Prostate gland (tissue), 2 donors: ENCODE data around the gene COL7A1. TPM values are rescaled to one million over a fixed set of nuclear protein-coding genes. Genes with fewer than 3 reads are reported as not detected.

Experiments used
- DNase-seq: peaks from one replicate; pipeline ENCODE4 v3.0.0-alpha.2; 2019; ENCODE audit warnings: low spot score
- H3K27ac ChIP-seq, 2 donors: fragments of 200-600 bp; sonication (generic); 2 replicates each; pipeline ENCODE4 v1.5.1; 2017 to 2019
- H3K27me3 ChIP-seq: fragments of 200-600 bp; sonication (generic); replicated peaks from 2 replicates; pipeline ENCODE4 v1.5.1; 2019; ENCODE audit not compliant: insufficient read depth
- H3K36me3 ChIP-seq, 2 donors: fragments of 200-600 bp; sonication (generic); 1 replicate in 1 of 2; 2 replicates in 1 of 2; pipeline versions ENCODE4 v1.5.1 to v1.8.1; 2017 to 2019
- H3K4me1 ChIP-seq: fragments of 200-600 bp; sonication (generic); replicated peaks from 2 replicates; pipeline ENCODE4 v1.5.1; 2019
- H3K4me3 ChIP-seq, 2 donors: fragments of 200-600 bp; sonication (generic); 2 replicates each; pipeline ENCODE4 v1.5.1; 2017 to 2019
- H3K9me3 ChIP-seq: fragments of 200-600 bp; sonication (generic); 2 replicates; pipeline ENCODE4 v1.5.1; 2017
- POLR2A ChIP-seq: fragments of 450-650 bp; IDR thresholded peaks from one replicate; pipeline ENCODE4 v1.6.1; 2016; ENCODE audit warnings: antibody characterized with exemption, mild to moderate bottlenecking
- POLR2AphosphoS5 ChIP-seq: sonication (generic); formaldehyde crosslinking; IDR thresholded peaks from one replicate; pipeline ENCODE4 v1.6.1; 2017; ENCODE audit warnings: antibody characterized with exemption
- WGBS: methylation state at CpG from one replicate; pipeline ENCODE4 v1.1.5; 2018; 5-methylcytosine and 5-hydroxymethylcytosine counted together
- intact Hi-C: fragments of 100-400 bp; cut with DNase I; formaldehyde crosslinking; loops from one replicate; pipeline ENCODE4 v1.14.2; 2022
- total RNA-seq, 2 donors: library from RNA; depleted of rRNA; stranded (reverse); fragments of >200 nt; gene quantifications; one replicate each; pipeline ENCODE4 v1.1.0, GENCODE V29; 2016
- TF ChIP-seq, protein P1 (sequence below), 4 experiments: fragments of 200-600 bp in 2 of 4; fragments of 450-650 bp in 2 of 4; sonication (generic) in 2 of 4; IDR thresholded peaks; 1 replicate in 3 of 4; 2 replicates in 1 of 4; pipeline ENCODE4 v1.5.1; 2016 to 2019; ENCODE audit warnings: antibody characterized with exemption in 4 of 4, mild to moderate bottlenecking in 2 of 4, moderate library complexity in 2 of 4

The COL7A1 gene
- total RNA-seq, 2 donors from 2014 or later = 84.8 to 92.6 TPM

DNA sequence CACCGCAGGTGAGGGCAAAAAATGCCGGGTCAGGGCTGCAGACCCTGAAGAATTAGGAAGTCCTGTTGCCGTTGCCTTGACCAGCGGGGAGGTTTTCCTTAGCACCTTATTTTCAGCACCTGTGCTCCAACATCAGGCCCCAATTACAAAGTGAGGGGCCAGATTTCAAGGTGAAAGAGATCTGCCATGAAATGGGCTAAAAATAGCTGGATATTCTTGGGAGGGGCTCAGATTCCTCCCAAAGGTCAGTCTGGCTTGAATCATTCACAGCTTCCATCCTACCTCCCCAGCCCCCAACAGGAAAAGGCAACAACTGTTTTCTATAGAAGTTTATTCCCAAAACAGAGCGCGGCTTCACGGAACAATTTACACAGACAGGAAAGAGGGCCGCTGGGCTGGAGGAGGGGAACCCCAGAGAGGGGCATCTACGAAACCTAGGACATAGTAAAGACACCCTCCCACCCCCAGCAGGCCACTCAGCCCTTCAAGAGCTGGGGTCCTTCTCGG is 41.1 kb upstream of the COL7A1 start:
- Histone ChIP-seq H3K9me3 (no peaks in the 10 kb centered on the region), H3K4me1 (peaks cover 12% of the 10 kb centered on the region), H3K27me3 (no peaks in the 10 kb centered on the region), H3K36me3 (peaks cover 0 to 5% of the 10 kb centered on the region in 2 donors), H3K4me3 (peak overlapping the region; percentile 89 to 90), H3K27ac (peak overlapping the region; percentile 73 to 77)
- no peak for DNase-seq
- intact Hi-C loops = no loop called here
- TF ChIP-seq, protein P1, sequence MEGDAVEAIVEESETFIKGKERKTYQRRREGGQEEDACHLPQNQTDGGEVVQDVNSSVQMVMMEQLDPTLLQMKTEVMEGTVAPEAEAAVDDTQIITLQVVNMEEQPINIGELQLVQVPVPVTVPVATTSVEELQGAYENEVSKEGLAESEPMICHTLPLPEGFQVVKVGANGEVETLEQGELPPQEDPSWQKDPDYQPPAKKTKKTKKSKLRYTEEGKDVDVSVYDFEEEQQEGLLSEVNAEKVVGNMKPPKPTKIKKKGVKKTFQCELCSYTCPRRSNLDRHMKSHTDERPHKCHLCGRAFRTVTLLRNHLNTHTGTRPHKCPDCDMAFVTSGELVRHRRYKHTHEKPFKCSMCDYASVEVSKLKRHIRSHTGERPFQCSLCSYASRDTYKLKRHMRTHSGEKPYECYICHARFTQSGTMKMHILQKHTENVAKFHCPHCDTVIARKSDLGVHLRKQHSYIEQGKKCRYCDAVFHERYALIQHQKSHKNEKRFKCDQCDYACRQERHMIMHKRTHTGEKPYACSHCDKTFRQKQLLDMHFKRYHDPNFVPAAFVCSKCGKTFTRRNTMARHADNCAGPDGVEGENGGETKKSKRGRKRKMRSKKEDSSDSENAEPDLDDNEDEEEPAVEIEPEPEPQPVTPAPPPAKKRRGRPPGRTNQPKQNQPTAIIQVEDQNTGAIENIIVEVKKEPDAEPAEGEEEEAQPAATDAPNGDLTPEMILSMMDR (IDR thresholded peaks at IDR 0.05) = no peak
- no peak for TF ChIP-seq POLR2A
- no peak for TF ChIP-seq POLR2AphosphoS5
- 59% methylated on average over 10 of the region's 10 CpGs for WGBS

DNA sequence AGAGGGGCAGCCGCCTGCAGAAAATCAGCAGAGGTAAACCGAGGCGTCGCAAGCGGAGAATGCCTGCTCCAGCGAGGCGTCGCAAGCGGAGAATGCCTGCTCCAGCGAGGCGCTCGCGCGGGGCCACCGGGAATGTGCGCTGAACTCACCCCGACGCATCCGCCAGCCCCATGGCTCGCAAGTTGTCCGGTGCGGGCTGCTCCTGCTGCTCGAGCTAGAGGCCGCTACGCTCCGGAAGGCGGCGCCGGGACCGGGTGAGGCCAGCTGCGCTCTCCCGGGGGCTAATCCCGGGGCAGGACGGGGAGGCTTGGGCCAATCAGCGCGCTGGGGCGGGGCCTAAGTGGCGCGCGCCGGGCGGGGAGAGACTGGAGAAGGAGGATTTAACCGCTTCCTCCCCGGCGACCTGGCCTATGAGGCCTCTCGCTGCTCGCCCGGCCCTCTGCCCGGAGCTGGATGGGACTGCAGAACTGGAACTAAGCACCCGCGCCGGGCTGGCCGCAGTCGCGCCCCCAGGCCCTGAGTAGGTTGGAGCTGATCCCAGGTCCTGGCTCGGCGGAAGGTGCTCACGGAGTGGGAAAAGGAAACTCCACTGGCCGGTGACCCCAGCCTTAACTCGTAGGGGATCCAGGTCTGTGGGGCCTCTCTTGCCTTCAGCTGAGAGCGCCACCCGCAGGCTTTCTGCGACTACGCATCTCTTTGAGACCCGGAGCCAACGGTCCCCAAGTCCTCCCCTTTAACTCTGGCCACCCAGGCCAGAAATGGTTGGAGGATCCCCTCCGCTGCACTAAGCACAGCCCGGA is 40.3 kb upstream of the COL7A1 start, which contains the start of gene SLC26A6:
Gene SLC26A6, minus strand, starts transcription at position 240 of the 800 bp plus-strand sequence. Its CDS starts 68 bp downstream, at position 172.
- peak within 1 kb of the TSS; percentile 73 to 77 for H3K27ac ChIP-seq
- H3K27me3 ChIP-seq = no peaks in the 10 kb centered on the region
- intact Hi-C loops = no loop called here
- peaks cover 12% of the 10 kb centered on the region for H3K4me1 ChIP-seq
- DNase-seq = peak; percentile 96
- TF ChIP-seq POLR2A (peak; percentile 66), POLR2AphosphoS5 (peak; percentile 96)
- TF ChIP-seq, protein P1 (IDR thresholded peaks at IDR 0.05) = peak; percentile 22 to 73 (median 46)
- no peaks in the 10 kb centered on the region for H3K9me3 ChIP-seq
- peaks cover 0 to 5% of the 10 kb centered on the region in 2 donors for H3K36me3 ChIP-seq
- WGBS = 0% methylated on average over 24 of the region's 68 CpGs
- H3K4me3 ChIP-seq = peak within 1 kb of the TSS; percentile 89 to 90

DNA sequence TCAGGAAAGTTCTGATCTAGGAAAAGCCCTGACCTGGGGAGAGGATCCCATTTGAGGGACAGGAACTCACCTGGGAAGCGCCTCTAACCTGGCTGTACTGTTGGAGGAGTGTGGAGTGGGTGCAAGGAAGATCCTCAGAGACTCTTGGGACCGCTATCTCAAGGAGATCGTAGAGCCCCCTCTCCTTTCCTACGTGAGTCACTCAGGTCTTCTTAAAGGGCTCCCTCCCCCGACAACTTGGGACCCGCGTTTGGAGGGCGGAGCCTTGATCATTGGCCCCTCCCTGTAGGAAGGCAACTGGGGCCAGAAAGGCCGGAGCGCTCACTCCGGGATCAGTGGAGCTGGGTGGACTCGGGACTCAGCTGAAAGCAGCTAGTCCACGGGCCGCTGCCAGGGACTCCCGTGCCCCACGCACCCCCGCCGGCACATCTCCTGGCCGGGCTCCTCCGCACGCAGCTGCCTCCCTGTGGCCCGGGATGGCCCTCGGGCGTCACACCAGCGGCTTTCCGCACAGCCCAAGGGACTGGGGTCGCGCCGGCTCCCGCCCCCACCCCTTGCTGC is 39.6 kb upstream of the COL7A1 start:
- WGBS = 7% methylated on average over 15 of the region's 30 CpGs
- intact Hi-C loops = no loop called here
- peak; percentile 24 for DNase-seq
- Histone ChIP-seq H3K4me1 (peaks cover 12% of the 10 kb centered on the region), H3K27me3 (no peaks in the 10 kb centered on the region), H3K36me3 (peaks cover 0 to 5% of the 10 kb centered on the region in 2 donors), H3K4me3 (peak overlapping the region; percentile 89 to 90), H3K9me3 (no peaks in the 10 kb centered on the region), H3K27ac (peak overlapping the region; percentile 73 to 76)
- no peak for TF ChIP-seq POLR2AphosphoS5
- no peak for TF ChIP-seq POLR2A
- TF ChIP-seq, protein P1 (IDR thresholded peaks at IDR 0.05) = no peak

DNA sequence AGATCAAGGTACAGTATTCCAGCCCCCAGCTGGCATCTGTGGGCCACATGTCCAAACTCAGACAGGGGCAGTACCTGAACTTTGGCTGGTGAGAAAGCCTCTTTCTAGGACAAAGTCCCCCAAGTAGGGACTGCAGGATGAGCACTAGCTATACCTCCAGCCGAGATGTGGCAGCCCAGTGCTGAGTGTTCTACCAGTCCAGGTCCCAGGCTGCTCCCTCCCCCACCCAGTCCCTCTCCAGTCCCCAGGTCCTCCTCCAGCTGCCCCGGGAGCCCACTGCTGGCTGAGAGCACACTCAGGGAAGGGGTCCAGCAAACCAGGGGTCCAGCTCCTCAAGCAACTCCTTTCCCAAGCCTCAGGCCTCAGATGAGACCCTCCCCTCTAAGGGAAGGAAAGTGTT is 38.6 kb upstream of the COL7A1 start:
- Histone ChIP-seq H3K4me3 (no peak overlapping the region), H3K27me3 (no peaks in the 10 kb centered on the region), H3K27ac (no peak overlapping the region), H3K9me3 (no peaks in the 10 kb centered on the region), H3K4me1 (peaks cover 12% of the 10 kb centered on the region), H3K36me3 (peaks cover 0 to 5% of the 10 kb centered on the region in 2 donors)
- TF ChIP-seq, protein P1 (IDR thresholded peaks at IDR 0.05) = no peak
- TF ChIP-seq POLR2A (no peak), POLR2AphosphoS5 (no peak)
- intact Hi-C loops = no loop called here
- 85% methylated on average over 2 of the region's 2 CpGs for WGBS
- DNase-seq = no peak
